Gastroesophageal sphincter (tissue), 3 donors: ENCODE results near the gene TGFBR2.

Experiments
- EP300 ChIP-seq: sonication (generic); formaldehyde crosslinking; IDR thresholded peaks from one replicate; pipeline ENCODE4 v1.6.1; 2017; ENCODE audit warnings: antibody characterized with exemption, mild to moderate bottlenecking
- POLR2A ChIP-seq, 2 donors: fragments of 450-650 bp; IDR thresholded peaks; one replicate each; pipeline ENCODE4 v1.6.1; 2017; ENCODE audit warnings: antibody characterized with exemption in 2 of 2, mild to moderate bottlenecking in 2 of 2, moderate library complexity in 1 of 2
- TF ChIP-seq, protein P1 (sequence below), 4 experiments: fragments of 200-600 bp in 2 of 4; fragments of 450-650 bp in 2 of 4; sonication (generic) in 1 of 4; IDR thresholded peaks; one replicate each; pipeline ENCODE4 v1.5.1; 2017 to 2019; ENCODE audit warnings: antibody characterized with exemption in 4 of 4, mild to moderate bottlenecking in 2 of 4, moderate library complexity in 2 of 4

DNA sequence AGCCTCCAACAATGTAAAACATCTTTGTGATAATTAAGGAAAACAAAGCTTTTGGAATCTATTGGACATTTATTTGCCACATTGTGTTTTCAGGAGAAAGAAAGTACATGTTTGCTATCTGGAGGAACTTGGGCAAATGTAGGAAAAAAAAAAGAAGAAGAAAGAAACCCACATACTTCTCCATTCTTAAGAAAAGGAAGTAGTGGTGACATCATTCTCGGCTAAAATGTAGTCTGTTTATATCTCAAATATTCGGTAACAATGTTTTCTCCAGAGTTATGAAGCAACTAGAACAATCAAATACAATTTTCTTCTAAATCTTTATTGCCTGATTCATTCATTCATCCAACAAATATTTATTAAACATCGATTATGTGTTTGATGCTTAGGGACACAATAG lies 2.3 kb upstream of the TGFBR2 start:
- TF ChIP-seq, protein P1, sequence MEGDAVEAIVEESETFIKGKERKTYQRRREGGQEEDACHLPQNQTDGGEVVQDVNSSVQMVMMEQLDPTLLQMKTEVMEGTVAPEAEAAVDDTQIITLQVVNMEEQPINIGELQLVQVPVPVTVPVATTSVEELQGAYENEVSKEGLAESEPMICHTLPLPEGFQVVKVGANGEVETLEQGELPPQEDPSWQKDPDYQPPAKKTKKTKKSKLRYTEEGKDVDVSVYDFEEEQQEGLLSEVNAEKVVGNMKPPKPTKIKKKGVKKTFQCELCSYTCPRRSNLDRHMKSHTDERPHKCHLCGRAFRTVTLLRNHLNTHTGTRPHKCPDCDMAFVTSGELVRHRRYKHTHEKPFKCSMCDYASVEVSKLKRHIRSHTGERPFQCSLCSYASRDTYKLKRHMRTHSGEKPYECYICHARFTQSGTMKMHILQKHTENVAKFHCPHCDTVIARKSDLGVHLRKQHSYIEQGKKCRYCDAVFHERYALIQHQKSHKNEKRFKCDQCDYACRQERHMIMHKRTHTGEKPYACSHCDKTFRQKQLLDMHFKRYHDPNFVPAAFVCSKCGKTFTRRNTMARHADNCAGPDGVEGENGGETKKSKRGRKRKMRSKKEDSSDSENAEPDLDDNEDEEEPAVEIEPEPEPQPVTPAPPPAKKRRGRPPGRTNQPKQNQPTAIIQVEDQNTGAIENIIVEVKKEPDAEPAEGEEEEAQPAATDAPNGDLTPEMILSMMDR (IDR thresholded peaks at IDR 0.05): no peak
- no peak for TF ChIP-seq EP300
- no peak for TF ChIP-seq POLR2A (IDR thresholded peaks at IDR 0.05)
